Measurements from ENCODE around the gene WFDC2.

The WFDC2 gene

DNA sequence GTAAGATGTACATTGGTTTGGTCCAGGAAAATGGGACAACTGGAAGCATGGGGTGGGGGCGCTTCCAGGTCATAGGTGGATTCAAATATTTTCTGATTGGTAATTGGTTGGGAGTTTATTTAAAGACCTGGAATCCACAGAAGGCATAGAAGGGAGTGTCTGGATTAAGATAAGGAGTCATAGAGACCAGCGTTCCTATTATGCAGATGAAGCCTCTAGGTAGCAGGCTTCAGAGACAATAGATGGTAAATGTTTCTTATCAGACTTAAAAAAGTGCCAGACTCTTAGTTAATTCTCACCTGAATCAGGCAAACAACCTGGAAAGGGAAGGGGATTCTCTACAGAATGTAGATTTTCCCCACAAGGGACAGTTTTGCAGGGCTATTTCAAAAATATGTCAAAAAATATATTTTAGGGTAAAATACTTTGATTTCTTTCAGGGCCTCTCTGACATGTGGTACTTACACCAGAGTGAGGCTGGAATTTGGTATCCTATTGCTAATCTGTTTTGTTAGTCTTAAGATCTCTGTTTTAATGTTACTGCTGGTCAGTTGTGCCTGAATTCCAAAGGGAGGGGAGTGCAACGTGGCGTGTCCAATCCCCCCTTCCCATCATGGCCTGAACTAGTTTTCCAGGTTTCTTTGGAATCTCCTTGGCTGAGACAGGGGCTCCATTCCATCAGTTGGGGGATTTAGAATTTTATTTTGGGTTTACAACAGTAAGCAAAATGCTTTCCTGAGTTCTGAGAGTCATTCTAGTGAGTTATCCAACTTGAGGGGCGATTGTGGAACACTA, 28.5 kb upstream of the WFDC2 start:
- TF ChIP-seq REST (IDR thresholded peaks at IDR 0.05; ENCODE audit: insufficient read depth in 1 of 2, low read depth in 2 of 2, low read length in 2 of 2): no peak
- no peak for TF ChIP-seq FOXP2 (optimal IDR thresholded peaks at IDR 0.05; ENCODE audit: borderline replicate concordance, extremely low read depth, extremely low read length, insufficient read depth)
- no peak for TF ChIP-seq POLR2AphosphoS5 (IDR thresholded peaks at IDR 0.05; ENCODE audit: low read depth, low read length)
- no peak for TF ChIP-seq SIN3A (IDR thresholded peaks at IDR 0.05; ENCODE audit: borderline replicate concordance, insufficient read depth, low read length)
- no peak for TF ChIP-seq TAF1 (IDR thresholded peaks at IDR 0.05; ENCODE audit: borderline replicate concordance, insufficient read depth, low read length)

GRCh38 chr20:45441746-45442145, 27.8 kb upstream of the WFDC2 start:
- no peak for TF ChIP-seq FOXP2 (optimal IDR thresholded peaks at IDR 0.05; ENCODE audit: borderline replicate concordance, extremely low read depth, extremely low read length, insufficient read depth)
- TF ChIP-seq SIN3A (IDR thresholded peaks at IDR 0.05; ENCODE audit: borderline replicate concordance, insufficient read depth, low read length): no peak
- no peak for TF ChIP-seq TAF1 (IDR thresholded peaks at IDR 0.05; ENCODE audit: borderline replicate concordance, insufficient read depth, low read length)
- TF ChIP-seq POLR2AphosphoS5 (IDR thresholded peaks at IDR 0.05; ENCODE audit: low read depth, low read length): no peak
- TF ChIP-seq REST (IDR thresholded peaks at IDR 0.05; ENCODE audit: insufficient read depth in 1 of 2, low read depth in 2 of 2, low read length in 2 of 2): no peak

GRCh38 chr20:45444050-45444449, 25.5 kb upstream of the WFDC2 start:
- no peak for TF ChIP-seq FOXP2 (optimal IDR thresholded peaks at IDR 0.05; ENCODE audit: borderline replicate concordance, extremely low read depth, extremely low read length, insufficient read depth)
- TF ChIP-seq POLR2AphosphoS5 (IDR thresholded peaks at IDR 0.05; ENCODE audit: low read depth, low read length): no peak
- no peak for TF ChIP-seq SIN3A (IDR thresholded peaks at IDR 0.05; ENCODE audit: borderline replicate concordance, insufficient read depth, low read length)
- TF ChIP-seq REST (IDR thresholded peaks at IDR 0.05; ENCODE audit: insufficient read depth in 1 of 2, low read depth in 2 of 2, low read length in 2 of 2): no peak
- TF ChIP-seq TAF1 (IDR thresholded peaks at IDR 0.05; ENCODE audit: borderline replicate concordance, insufficient read depth, low read length): no peak

- TF ChIP-seq POLR2AphosphoS5 (IDR thresholded peaks at IDR 0.05; ENCODE audit: low read depth, low read length) (no peak), TAF1 (IDR thresholded peaks at IDR 0.05; ENCODE audit: borderline replicate concordance, insufficient read depth, low read length) (no peak), FOXP2 (optimal IDR thresholded peaks at IDR 0.05; ENCODE audit: borderline replicate concordance, extremely low read depth, extremely low read length, insufficient read depth) (no peak), SIN3A (IDR thresholded peaks at IDR 0.05; ENCODE audit: borderline replicate concordance, insufficient read depth, low read length) (no peak), REST (IDR thresholded peaks at IDR 0.05; ENCODE audit: insufficient read depth in 1 of 2, low read depth in 2 of 2, low read length in 2 of 2) (no peak)
These were observed 23.6 kb upstream of the WFDC2 start for GRCh38 chr20:45445805-45446562.
